GM19193 (cell line): ENCODE results near the gene SMIM38.

Experiments used
- POLR2A ChIP-seq: IDR thresholded peaks from 4 replicates; pipeline ENCODE4 v1.6.1; 2011; ENCODE audit not compliant: insufficient read depth, insufficient read length; ENCODE audit errors: extremely low read depth

SMIM38 gene

DNA sequence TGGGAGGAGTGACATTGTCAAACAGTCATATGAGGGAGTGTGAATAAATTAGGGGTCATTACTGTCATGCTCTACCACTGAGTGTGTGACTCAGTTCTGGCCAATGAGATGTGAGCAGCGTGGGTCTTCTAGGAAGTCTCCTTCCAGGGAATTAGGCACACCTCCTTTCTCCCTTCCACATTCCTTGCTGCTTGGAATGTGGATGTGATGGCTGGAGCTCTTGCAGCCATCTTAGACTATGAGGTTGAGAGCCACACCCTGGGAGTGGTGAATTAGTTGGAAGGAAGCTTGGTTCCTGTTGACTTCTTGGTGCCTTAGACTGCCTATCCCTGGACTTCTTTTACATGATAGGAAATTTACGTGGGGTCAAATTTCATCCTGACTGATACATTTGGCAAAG is 36.5 kb upstream of the SMIM38 start:
- TF ChIP-seq POLR2A: no peak

DNA sequence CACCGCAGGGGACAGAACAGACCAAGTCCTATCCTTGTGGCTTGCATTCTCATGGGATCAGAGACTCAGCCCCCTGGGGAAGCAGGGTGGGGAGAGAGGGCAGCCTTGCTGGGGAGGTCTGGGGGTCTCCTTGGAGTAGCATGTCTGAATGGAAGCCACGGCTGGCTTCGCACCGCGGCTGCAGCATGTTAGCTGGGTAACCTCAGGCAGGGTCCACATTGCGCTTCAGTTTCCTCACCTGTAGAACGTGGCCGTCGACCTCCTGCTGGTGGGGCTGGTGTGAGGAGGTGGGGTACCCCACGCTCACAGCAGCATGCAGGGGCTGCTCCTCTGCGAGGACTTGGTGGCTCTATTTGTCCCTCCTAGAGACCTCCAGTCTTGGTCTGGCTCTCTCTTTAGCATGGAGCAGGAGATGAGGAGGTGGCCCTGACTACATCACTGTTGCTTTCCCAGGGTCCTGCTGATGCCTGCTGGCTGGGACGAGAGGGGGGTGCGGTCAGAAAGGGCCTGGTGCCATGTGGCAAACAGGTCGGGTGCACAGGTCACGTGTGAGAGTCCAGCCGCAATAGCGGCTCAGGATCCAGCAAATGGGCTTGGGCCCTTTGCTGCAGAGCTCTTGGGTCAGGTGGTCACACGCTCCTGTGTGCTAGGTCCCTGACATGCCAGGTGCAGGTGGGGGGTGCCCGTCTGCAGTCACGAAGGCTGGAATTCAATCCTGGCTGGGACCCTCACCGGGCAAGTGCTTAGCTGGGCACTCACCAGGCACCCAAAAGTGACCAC is 35.4 kb upstream of the SMIM38 start:
- no peak for TF ChIP-seq POLR2A

GRCh38 chr11:69121021-69121420 is 34.7 kb upstream of the SMIM38 start:
- no peak for TF ChIP-seq POLR2A

- TF ChIP-seq POLR2A: no peak
Measured at GRCh38 chr11:69121621-69122325, 34.0 kb upstream of the SMIM38 start.

GRCh38 chr11:69122326-69122629 is 33.5 kb upstream of the SMIM38 start:
- no peak for TF ChIP-seq POLR2A

- no peak for TF ChIP-seq POLR2A
Measured at GRCh38 chr11:69122630-69123431, 32.9 kb upstream of the SMIM38 start.

GRCh38 chr11:69123593-69124545 is 31.9 kb upstream of the SMIM38 start:
- no peak for TF ChIP-seq POLR2A

DNA sequence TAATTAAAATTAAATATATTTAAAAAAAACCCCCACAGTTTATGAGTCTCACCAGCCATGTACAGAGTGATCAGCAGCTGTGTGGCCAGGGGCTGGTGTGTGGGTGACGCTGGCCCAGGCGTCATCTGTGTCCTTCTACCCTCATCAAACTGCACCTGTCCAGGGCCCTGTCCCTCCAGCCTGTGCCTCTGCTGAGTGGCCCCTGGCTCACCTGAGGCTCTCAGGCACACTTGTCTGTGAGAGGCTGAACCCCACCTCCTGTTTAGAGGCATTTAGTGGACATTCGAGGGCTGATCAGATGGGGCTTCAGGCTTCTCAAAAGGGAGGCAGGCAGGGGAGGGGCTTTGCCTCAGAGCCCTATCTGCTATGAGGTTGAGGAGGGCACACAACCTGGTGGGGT is 29.9 kb upstream of the SMIM38 start:
- no peak for TF ChIP-seq POLR2A

DNA sequence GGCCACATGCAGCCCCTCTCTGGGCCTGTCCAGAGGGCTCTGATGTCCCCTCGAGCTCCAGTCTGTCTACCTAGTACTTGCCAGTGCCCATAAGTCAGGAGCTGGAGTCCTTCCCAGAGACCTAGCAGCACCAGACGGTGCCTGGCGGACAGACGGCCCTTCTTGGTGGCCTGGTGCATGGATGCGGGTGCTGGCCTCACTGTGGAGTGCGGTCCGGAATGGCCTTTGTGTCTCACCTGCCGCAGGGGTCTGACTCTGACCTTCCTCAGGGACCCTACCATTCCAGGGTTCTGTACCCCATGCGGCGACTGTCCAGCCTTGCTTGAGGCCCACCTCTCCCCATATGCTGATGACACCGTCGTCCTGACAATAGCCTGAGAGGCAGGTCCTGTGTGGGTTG is 29.4 kb upstream of the SMIM38 start:
- TF ChIP-seq POLR2A: no peak

GRCh38 chr11:69127081-69127850 is 28.5 kb upstream of the SMIM38 start:
- no peak for TF ChIP-seq POLR2A

- no peak for TF ChIP-seq POLR2A
Measured at GRCh38 chr11:69127884-69128283, 27.9 kb upstream of the SMIM38 start.

GRCh38 chr11:69129053-69129452 is 26.7 kb upstream of the SMIM38 start:
- no peak for TF ChIP-seq POLR2A

DNA sequence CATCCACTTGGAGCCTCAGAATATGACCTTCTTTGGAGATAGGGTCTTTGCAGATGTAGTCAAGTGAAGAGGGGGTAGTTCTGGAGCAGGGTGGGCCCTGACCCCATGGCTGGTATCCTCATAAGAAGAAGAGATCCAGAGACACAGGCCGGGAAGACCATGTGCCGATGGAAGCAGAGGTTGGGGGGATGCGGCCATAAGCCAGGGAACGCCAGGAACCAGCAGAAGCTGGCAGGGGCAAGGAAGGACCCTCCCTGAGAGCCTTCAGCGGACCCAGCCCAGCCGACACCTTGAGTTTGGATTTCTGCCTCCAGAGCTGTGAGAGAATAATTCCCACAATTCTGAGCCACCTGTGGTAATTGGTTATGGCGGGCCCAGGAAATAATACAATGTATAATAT is 26.1 kb upstream of the SMIM38 start:
- TF ChIP-seq POLR2A: no peak

DNA sequence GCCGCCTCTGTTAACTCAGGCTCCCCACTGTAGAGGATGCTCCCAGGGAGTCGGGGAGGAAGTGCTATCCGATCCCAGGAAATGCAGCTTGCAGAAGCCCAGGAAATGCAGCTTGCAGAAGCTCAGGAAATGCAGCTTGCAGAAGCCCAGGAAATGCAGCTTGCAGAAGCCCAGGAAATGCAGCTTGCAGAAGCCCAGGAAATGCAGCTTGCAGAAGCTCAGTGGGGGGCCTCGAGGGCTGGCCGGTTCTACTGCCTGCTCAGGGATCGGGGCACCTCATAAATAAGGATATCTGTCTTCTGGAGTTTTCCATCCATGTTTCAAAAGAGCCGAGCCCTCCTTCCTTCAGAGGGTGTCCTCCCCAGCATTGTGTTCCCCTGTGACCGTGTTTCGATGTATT is 25.1 kb upstream of the SMIM38 start:
- TF ChIP-seq POLR2A: no peak
